AG09309 (cell line): ENCODE data around the gene RXRB.

Experiments
- DNase-seq: peaks from one replicate; pipeline ENCODE4 v3.0.0-alpha.2; 2010; ENCODE audit warnings: low read depth
- H3K4me3 ChIP-seq: 2 replicates; pipeline ENCODE4 v1.5.1; 2011; ENCODE audit warnings: mild to moderate bottlenecking, low read depth, low read length, moderate library complexity; ENCODE audit not compliant: control insufficient read depth
- CTCF ChIP-seq: IDR thresholded peaks from 2 replicates; pipeline ENCODE4 v1.5.1; 2011; ENCODE audit warnings: mild to moderate bottlenecking, low read depth, low read length, inconsistent platforms; ENCODE audit not compliant: insufficient read depth, control insufficient read depth; ENCODE audit errors: missing control alignments

Gene RXRB

DNA sequence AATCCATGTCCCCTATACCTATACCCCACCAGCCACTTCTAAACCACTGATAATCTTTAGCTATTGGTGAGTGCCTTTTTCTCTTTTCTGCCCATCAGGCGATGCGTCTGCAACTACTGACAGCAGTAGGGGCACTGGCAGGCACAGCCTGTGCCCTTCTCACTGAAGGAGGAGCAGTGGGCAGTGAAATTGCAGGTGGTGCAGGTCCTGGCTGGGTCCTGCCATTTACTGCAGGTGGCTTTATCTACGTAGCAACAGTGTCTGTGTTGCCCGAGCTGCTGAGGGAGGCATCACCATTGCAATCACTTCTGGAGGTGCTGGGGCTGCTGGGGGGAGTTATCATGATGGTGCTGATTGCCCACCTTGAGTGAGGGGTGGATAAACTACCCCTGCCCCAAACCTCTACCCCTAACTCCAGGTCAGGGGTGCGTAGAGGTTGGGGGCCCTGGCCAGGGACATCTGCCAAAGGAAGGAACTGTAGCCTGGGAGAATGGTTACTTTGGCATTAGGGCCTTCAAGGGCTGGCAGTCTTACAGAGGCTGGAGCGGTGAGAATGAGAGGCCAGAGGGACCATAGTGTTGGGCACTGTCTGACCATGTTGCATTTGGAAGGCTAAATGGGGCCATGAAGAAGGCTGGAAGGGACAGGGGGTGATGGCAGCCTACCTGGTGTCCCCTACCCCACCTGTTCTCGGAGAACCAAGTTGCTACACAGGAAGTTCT, 3.1 kb upstream of the RXRB start:
- no peak overlapping the region; the same call in 1 of the 2 replicates for H3K4me3 ChIP-seq
- no peak for DNase-seq
- TF ChIP-seq CTCF = no peak

- H3K4me3 ChIP-seq = no peak overlapping the region; the same call in 1 of the 2 replicates
- no peak for DNase-seq
- TF ChIP-seq CTCF = no peak
Measured at GRCh38 chr6:33202799-33203198, 2.3 kb upstream of the RXRB start.

DNA sequence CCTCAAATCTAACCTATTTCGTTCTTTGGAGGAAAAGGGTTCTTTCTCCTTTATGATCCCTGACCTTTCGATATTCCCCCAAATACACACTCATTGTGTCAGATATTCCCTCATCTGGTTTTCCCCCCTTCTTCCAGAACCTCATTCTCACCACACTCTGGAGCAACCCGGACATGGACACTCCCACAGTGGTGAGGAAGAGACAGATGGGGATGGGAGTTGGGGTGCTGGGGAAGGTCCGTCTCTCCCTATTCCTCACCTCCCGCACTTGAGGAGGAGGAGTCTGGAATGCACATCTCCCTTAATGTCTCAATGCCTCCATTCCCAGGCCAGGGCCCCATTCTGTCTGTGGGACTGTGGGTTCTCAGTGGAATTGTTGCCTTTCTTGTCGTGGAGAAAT, 1.5 kb upstream of the RXRB start:
- peak overlapping the region; percentile 90 for H3K4me3 ChIP-seq
- TF ChIP-seq CTCF = no peak
- no peak for DNase-seq

- no peak for DNase-seq
- TF ChIP-seq CTCF = no peak
- peak overlapping the region; percentile 90 for H3K4me3 ChIP-seq
Measured at GRCh38 chr6:33201147-33201545, 681 bp upstream of the RXRB start.

GRCh38 chr6:33199687-33200218, 712 bp downstream of the RXRB start:
- DNase-seq = no peak
- H3K4me3 ChIP-seq = peak overlapping the region; percentile 90
- no peak for TF ChIP-seq CTCF

- H3K4me3 ChIP-seq = peak overlapping the region; percentile 90
- no peak for DNase-seq
- TF ChIP-seq CTCF = no peak
Measured at GRCh38 chr6:33198853-33199436, 1.5 kb downstream of the RXRB start.
